Activated naive CD8-positive, alpha-beta T cell (primary cell): ENCODE data around the gene ABLIM2.
"Not testable (repeated sequence)": the region's sequence is repeated elsewhere in the genome, so short reads cannot be mapped to it uniquely, and the experiment has no call there.

ENCODE experiments used
- H3K27ac Mint-ChIP-seq: one replicate; pipeline ENCODE4 v1.8.0; 2021; ENCODE audit warnings: mixed read lengths
- H3K27me3 Mint-ChIP-seq: one replicate; pipeline ENCODE4 v1.8.0; 2021; ENCODE audit warnings: mixed read lengths
- H3K36me3 Mint-ChIP-seq: one replicate; pipeline ENCODE4 v1.8.0; 2021; ENCODE audit warnings: mixed read lengths
- H3K4me1 Mint-ChIP-seq: one replicate; pipeline ENCODE4 v1.8.0; 2021; ENCODE audit warnings: low read depth, mixed read lengths
- H3K4me3 Mint-ChIP-seq: one replicate; pipeline ENCODE4 v1.8.0; 2021; ENCODE audit warnings: mild to moderate bottlenecking, mixed read lengths
- H3K9me3 Mint-ChIP-seq: one replicate; pipeline ENCODE4 v1.8.0; 2021; ENCODE audit warnings: low read depth, mixed read lengths

ABLIM2 gene

DNA sequence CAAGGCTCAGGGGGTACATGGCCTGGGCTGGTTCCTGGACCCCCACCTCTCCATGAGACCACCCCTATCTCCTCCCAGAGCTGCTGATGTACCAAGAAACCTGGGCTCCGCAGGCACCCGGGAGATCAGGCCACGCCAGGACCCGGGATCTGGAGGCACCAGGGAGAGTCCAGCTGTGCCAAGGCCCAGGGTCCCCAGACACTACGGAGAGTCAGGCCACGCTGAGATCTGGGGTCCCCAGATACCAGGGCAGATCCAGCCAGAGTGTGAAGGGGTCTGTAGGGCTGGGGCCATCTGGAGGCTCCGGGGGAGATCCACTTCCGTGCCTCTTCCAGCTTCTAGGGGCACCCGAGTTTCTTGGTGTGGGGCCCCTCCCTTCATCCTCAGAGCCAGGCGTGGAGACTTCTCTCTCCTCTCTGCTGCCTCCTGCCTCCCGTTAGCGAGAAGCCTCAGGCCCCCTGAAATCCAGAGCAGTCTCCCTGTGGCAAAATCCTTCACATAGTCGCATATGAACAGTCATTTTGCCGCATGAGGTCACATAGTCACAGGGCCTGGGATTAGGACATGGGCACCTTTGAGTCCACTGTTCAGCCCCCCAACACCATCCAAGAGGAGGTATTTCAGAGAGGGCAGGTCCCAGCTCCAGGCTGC, 9.7 kb downstream of the ABLIM2 start:
- H3K36me3 Mint-ChIP-seq, result no peaks in the 10 kb centered on the region
- no peak overlapping the region for H3K27ac Mint-ChIP-seq
- H3K4me1 Mint-ChIP-seq, result no peaks in the 10 kb centered on the region
- H3K4me3 Mint-ChIP-seq, result no peak overlapping the region
- H3K27me3 Mint-ChIP-seq, result no peaks in the 10 kb centered on the region
- H3K9me3 Mint-ChIP-seq, result no peaks in the 10 kb centered on the region

- Mint-ChIP-seq H3K36me3 (no peaks in the 10 kb centered on the region), H3K27me3 (peaks cover 2% of the 10 kb centered on the region), H3K4me3 (no peak overlapping the region), H3K27ac (no peak overlapping the region), H3K9me3 (no peaks in the 10 kb centered on the region), H3K4me1 (no peaks in the 10 kb centered on the region)
Measured at GRCh38 chr4:8148159-8148558, 10.5 kb downstream of the ABLIM2 start.

GRCh38 chr4:8147231-8147970, 11.2 kb downstream of the ABLIM2 start:
- H3K9me3 Mint-ChIP-seq, result no peaks in the 10 kb centered on the region
- H3K4me1 Mint-ChIP-seq, result no peaks in the 10 kb centered on the region
- H3K27ac Mint-ChIP-seq, result no peak overlapping the region
- no peaks in the 10 kb centered on the region for H3K36me3 Mint-ChIP-seq
- no peak overlapping the region for H3K4me3 Mint-ChIP-seq
- peaks cover 2% of the 10 kb centered on the region for H3K27me3 Mint-ChIP-seq

- peaks cover 2% of the 10 kb centered on the region for H3K27me3 Mint-ChIP-seq
- no peaks in the 10 kb centered on the region for H3K9me3 Mint-ChIP-seq
- no peaks in the 10 kb centered on the region for H3K36me3 Mint-ChIP-seq
- no peak overlapping the region for H3K27ac Mint-ChIP-seq
- no peak overlapping the region for H3K4me3 Mint-ChIP-seq
- H3K4me1 Mint-ChIP-seq, result no peaks in the 10 kb centered on the region
Measured at GRCh38 chr4:8146157-8146556, 12.5 kb downstream of the ABLIM2 start.

DNA sequence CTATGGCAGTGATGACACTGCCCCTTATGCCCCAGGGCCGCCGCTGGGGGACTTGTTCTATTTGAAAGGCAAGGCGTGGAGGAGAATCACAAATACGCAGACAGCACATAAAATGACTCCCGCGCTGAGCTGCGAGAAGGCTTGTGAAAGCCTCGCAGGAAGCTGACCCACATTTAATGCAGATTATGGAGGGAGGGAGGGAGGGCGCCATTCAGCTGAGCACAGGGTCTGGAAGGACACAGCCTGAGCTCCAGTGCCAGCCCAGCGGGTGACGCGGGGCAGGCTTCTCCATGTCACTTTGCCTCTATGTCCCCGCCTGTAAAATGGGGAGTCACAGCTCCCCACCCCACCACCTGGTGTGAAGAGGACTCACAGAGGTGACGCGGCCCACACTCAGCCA, 14.3 kb downstream of the ABLIM2 start:
- Mint-ChIP-seq H3K27me3 (peaks cover 2% of the 10 kb centered on the region), H3K27ac (no peak overlapping the region), H3K4me1 (no peaks in the 10 kb centered on the region), H3K36me3 (peaks cover 2% of the 10 kb centered on the region), H3K4me3 (no peak overlapping the region), H3K9me3 (peaks cover 3% of the 10 kb centered on the region)

- H3K4me3 Mint-ChIP-seq, result no peak overlapping the region
- peaks cover 2% of the 10 kb centered on the region for H3K27me3 Mint-ChIP-seq
- no peaks in the 10 kb centered on the region for H3K4me1 Mint-ChIP-seq
- peaks cover 3% of the 10 kb centered on the region for H3K9me3 Mint-ChIP-seq
- peaks cover 2% of the 10 kb centered on the region for H3K36me3 Mint-ChIP-seq
- no peak overlapping the region for H3K27ac Mint-ChIP-seq
Measured at GRCh38 chr4:8143392-8144140, 15.0 kb downstream of the ABLIM2 start.

GRCh38 chr4:8142556-8142955, 16.1 kb downstream of the ABLIM2 start:
- no peak overlapping the region for H3K27ac Mint-ChIP-seq
- peaks cover 2% of the 10 kb centered on the region for H3K27me3 Mint-ChIP-seq
- H3K4me3 Mint-ChIP-seq, result no peak overlapping the region
- no peaks in the 10 kb centered on the region for H3K4me1 Mint-ChIP-seq
- peaks cover 2% of the 10 kb centered on the region for H3K36me3 Mint-ChIP-seq
- H3K9me3 Mint-ChIP-seq, result peaks cover 3% of the 10 kb centered on the region

DNA sequence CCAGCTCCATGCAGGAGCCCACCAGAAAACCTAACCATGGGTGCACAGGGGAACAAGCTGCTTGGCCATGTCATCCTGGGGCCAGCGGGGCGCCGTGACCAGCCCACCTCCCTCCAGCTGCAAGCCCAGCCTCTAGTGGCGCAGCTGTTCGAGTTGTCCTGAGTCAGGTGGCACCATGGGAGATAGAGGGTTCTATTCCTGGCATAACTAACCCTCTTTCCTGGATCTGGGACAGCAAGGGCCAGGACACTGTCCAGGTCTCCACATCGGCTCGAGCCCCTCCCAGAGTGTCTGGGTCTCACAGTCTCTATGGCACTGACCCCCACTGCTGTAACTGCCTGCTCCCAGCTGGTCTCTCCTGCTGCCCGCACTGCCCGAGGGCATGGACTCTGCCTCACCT, 16.7 kb downstream of the ABLIM2 start:
- H3K4me1 Mint-ChIP-seq, result no peaks in the 10 kb centered on the region
- no peak overlapping the region for H3K4me3 Mint-ChIP-seq
- H3K9me3 Mint-ChIP-seq, result peaks cover 3% of the 10 kb centered on the region
- H3K27me3 Mint-ChIP-seq, result peaks cover 2% of the 10 kb centered on the region
- H3K27ac Mint-ChIP-seq, result no peak overlapping the region
- peaks cover 2% of the 10 kb centered on the region for H3K36me3 Mint-ChIP-seq

DNA sequence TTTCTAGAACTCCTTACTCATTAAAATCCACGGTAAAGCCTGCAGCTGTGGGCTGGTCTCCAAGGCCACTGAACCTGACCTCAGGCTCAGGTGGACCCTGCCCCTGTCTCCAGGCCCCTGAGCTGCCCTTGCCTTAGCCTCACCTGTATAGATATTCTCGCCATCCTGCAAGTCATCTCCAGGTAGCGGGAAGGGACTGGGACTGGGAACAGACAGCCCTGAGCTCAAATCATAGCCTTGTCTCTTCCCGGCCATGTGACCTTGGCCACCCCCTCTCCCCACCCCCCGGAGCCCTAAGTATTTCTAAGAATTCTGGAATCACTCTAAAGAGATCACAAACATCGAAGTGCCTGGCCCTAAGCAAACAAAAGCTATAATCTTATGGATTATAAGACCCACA, 17.7 kb downstream of the ABLIM2 start:
- Mint-ChIP-seq H3K4me1 (no peaks in the 10 kb centered on the region), H3K36me3 (peaks cover 2% of the 10 kb centered on the region), H3K27me3 (peaks cover 2% of the 10 kb centered on the region), H3K9me3 (peaks cover 3% of the 10 kb centered on the region), H3K4me3 (no peak overlapping the region), H3K27ac (no peak overlapping the region)

DNA sequence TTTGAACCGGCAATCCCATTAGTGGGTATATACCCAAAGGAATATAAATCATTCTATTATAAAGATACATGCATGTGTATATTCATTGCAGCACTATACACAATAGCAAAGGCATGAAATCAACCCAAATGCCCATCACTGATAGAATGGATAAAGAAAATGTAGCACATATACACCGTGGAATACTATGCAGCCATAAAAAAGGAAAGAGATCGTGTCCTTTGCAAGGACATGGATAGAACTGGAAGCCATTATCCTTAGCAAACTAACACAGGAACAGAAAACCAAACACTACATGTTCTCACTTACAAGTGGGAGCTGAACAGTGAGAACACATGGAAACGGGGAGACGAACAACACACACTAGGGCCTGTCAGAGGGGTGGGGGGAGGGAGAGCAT, 18.9 kb downstream of the ABLIM2 start:
- H3K36me3 Mint-ChIP-seq, H3K27ac Mint-ChIP-seq, H3K27me3 Mint-ChIP-seq, H3K9me3 Mint-ChIP-seq, H3K4me3 Mint-ChIP-seq, H3K4me1 Mint-ChIP-seq: not testable (repeated sequence)

DNA sequence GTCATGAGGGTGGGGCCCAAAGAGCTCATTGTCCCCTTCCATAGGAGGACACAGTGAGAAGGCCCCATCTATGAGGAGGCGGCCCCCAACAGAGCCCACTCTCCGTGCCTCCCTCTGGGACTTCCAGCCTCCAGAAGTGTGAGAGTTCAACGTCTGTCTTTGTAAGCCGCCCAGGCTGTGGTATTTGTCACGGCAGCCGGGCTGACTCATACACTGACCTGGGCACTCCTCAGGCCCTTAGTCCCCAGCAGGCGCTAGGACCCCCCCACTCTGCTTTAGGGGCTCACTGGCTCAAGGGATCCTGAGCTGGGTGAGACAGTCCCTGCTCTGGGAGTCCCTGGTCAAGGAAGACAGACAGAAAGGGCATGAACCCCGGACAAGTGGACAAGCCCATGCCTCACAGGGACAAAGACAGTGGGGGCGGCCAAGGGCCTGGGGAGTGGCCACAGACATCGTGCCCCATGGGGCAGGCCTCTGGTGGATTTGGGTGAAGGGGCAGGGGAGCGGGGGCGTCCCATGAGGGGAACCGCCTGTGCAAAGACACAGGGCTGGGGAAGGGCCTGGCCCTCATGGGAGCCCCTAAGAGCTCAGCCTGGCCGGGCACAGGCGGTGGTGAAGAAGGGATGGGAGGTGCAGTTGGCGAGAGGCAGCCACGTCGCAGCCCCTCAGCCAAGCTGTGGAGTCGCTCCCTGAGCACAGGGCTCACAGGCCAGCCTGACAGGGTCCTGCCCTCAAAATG, 21.5 kb downstream of the ABLIM2 start:
- Mint-ChIP-seq H3K27ac (no peak overlapping the region), H3K36me3 (peaks cover 2% of the 10 kb centered on the region), H3K27me3 (no peaks in the 10 kb centered on the region), H3K9me3 (peaks cover 3% of the 10 kb centered on the region), H3K4me1 (no peaks in the 10 kb centered on the region), H3K4me3 (no peak overlapping the region)

GRCh38 chr4:8136529-8136928, 22.1 kb downstream of the ABLIM2 start:
- H3K36me3 Mint-ChIP-seq, result peaks cover 2% of the 10 kb centered on the region
- H3K27ac Mint-ChIP-seq, result no peak overlapping the region
- peaks cover 3% of the 10 kb centered on the region for H3K9me3 Mint-ChIP-seq
- no peaks in the 10 kb centered on the region for H3K27me3 Mint-ChIP-seq
- H3K4me1 Mint-ChIP-seq, result no peaks in the 10 kb centered on the region
- H3K4me3 Mint-ChIP-seq, result no peak overlapping the region

- Mint-ChIP-seq H3K9me3 (peaks cover 3% of the 10 kb centered on the region), H3K4me3 (no peak overlapping the region), H3K36me3 (peaks cover 2% of the 10 kb centered on the region), H3K27ac (no peak overlapping the region), H3K27me3 (no peaks in the 10 kb centered on the region), H3K4me1 (no peaks in the 10 kb centered on the region)
Measured at GRCh38 chr4:8135666-8136065, 22.9 kb downstream of the ABLIM2 start.

DNA sequence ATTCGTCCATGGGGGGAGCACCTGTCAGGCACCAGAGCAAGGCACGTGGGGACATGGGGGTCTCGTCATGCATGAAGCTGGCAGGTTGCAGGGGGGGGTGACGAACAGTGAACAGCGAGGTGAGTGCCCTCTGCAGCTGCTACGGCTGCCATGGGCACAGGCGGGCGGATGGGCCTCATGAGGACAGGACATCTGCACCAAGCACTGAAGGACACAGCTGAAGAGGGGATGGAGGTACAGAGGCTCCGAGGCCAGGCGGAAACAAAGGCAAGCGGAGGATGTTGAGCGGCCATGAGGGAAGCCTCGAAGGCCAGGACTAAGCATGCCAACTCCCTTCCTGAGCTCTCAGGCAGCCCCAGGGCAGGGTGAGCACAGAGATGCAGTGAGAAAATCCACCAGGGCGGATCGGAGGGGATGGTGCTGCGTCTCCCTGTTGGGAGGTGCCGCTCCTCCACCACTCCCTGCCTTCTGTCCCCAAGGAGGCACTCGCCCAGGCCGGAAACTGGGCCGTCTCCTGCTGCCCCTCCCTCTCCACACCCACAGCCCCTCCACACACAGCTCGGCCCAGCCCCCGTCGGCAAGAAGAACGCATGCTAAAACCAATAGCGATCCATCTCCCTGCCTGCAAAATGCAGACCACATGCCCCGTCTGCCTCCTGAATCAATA, 24.6 kb downstream of the ABLIM2 start:
- H3K27ac Mint-ChIP-seq, result no peak overlapping the region
- no peaks in the 10 kb centered on the region for H3K36me3 Mint-ChIP-seq
- no peak overlapping the region for H3K4me3 Mint-ChIP-seq
- H3K9me3 Mint-ChIP-seq, result no peaks in the 10 kb centered on the region
- no peaks in the 10 kb centered on the region for H3K27me3 Mint-ChIP-seq
- no peaks in the 10 kb centered on the region for H3K4me1 Mint-ChIP-seq
